ENCODE measurements around the gene LONP2. TPM values are rescaled to one million over a fixed set of nuclear protein-coding genes. Genes with fewer than 3 reads are reported as not detected.

The LONP2 gene
- total RNA-seq, 2 experiments from 2014 or later: 50.3 to 51.6 TPM

DNA sequence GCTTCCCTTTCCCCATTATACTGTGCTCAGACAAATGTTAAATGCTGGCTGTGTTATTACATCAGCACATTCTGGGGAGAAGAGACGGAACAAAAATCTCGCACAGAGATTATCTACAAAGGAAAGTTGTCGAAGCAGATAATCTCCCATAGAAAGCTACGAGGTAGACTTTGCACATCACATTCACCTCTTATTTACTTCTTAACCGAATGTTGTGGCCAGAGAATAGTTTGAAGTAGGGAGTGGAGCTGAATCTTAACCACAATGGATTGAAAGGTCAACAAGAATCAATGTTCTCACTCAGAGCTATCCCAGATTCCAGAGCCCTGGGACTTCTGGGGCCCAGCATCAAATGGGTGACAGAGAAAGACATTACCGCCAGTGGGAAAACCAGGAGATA lies 28.4 kb upstream of the LONP2 start:
- no peak for DNase-seq
- Mint-ChIP-seq H3K27me3 (no peaks in the 10 kb centered on the region), H3K4me3 (no peak overlapping the region), H3K27ac (no peak overlapping the region), H3K9me3 (peaks cover 3% of the 10 kb centered on the region), H3K4me1 (ENCODE audit: low read depth) (no peaks in the 10 kb centered on the region), H3K36me3 (ENCODE audit: low read depth) (no peaks in the 10 kb centered on the region)
- ChIA-PET CTCF (no interaction called here), POLR2A (no interaction called here)
- no peak for TF ChIP-seq CTCF (IDR thresholded peaks at IDR 0.05)
- ATAC-seq: no peak
- intact Hi-C loops (cut with micrococcal nuclease): no loop called here

DNA sequence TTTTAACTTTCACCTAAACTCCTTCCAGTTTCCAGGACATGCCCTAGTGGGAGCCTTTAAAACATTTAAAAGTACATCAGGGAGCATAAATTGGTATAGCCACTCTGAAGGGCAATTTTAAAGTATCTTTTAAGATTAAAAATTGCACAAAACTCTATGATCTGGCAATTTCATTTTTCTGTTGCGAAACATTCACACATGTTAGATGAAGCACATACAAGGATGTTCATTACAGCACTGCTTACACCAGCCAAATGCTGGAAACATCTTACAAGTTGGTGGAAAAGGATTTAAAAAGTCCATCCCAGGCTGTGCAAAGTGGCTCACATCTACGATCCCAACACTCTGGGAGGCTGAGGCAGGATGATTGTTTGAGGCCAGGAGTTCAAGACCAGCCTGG lies 26.4 kb upstream of the LONP2 start:
- Mint-ChIP-seq H3K4me1 (ENCODE audit: low read depth) (no peaks in the 10 kb centered on the region), H3K9me3 (peaks cover 3% of the 10 kb centered on the region), H3K27ac (no peak overlapping the region), H3K36me3 (ENCODE audit: low read depth) (no peaks in the 10 kb centered on the region), H3K4me3 (no peak overlapping the region), H3K27me3 (no peaks in the 10 kb centered on the region)
- ATAC-seq (no peak), DNase-seq (no peak)
- ChIA-PET POLR2A (no interaction called here), CTCF (no interaction called here)
- TF ChIP-seq CTCF (IDR thresholded peaks at IDR 0.05): no peak
- intact Hi-C loops (cut with micrococcal nuclease): no loop called here

DNA sequence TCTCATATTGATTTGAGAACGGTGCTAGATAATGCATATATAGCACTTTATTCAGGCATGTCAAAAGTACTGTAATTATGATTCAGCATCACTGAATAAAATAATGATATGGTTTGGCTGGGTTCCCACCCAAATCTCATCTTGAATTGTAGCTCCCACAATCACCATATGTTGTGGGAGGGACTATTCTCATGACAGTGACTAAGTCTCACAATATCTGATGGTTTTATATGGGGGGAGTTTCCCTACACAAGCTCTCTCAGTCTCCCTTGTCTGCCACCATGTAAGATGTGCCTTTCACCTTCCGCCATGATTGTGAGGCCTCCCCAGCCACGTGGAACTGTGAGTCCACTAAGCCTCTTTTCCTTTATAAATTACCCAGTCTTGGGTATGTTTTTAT lies 25.6 kb upstream of the LONP2 start:
- ChIA-PET CTCF (interaction anchor here (1.3 to 1.5 kb wide), 2 partner anchors 14 to 54 kb away, joined by 3 to 4 read pairs; no protein-coding TSS in a partner anchor), POLR2A (no interaction called here)
- no peak for ATAC-seq
- Mint-ChIP-seq H3K27ac (no peak overlapping the region), H3K27me3 (no peaks in the 10 kb centered on the region), H3K4me1 (ENCODE audit: low read depth) (no peaks in the 10 kb centered on the region), H3K4me3 (no peak overlapping the region), H3K9me3 (peaks cover 3% of the 10 kb centered on the region), H3K36me3 (ENCODE audit: low read depth) (no peaks in the 10 kb centered on the region)
- TF ChIP-seq CTCF (IDR thresholded peaks at IDR 0.05): no peak
- no peak for DNase-seq
- intact Hi-C loops (cut with micrococcal nuclease): no loop called here

GRCh38 chr16:48220891-48221290 lies 23.2 kb upstream of the LONP2 start:
- no peaks in the 10 kb centered on the region for H3K36me3 Mint-ChIP-seq (ENCODE audit: low read depth)
- ChIA-PET POLR2A (no interaction called here), CTCF (no interaction called here)
- DNase-seq: no peak
- no peaks in the 10 kb centered on the region for H3K27me3 Mint-ChIP-seq
- intact Hi-C loops (cut with micrococcal nuclease): no loop called here
- ATAC-seq: no peak
- peaks cover 3% of the 10 kb centered on the region for H3K9me3 Mint-ChIP-seq
- H3K27ac Mint-ChIP-seq: no peak overlapping the region
- no peaks in the 10 kb centered on the region for H3K4me1 Mint-ChIP-seq (ENCODE audit: low read depth)
- TF ChIP-seq CTCF (IDR thresholded peaks at IDR 0.05): no peak
- no peak overlapping the region for H3K4me3 Mint-ChIP-seq

GRCh38 chr16:48223490-48223889 lies 20.6 kb upstream of the LONP2 start:
- intact Hi-C loops (cut with micrococcal nuclease): no loop called here
- ChIA-PET CTCF (interaction anchor here (0.8 kb wide), 1 partner anchor 9 kb away, joined by 4 read pairs; no protein-coding TSS in a partner anchor), POLR2A (interaction anchor here (1.5 kb wide), 1 partner anchor 12 kb away, joined by 4 read pairs; no protein-coding TSS in a partner anchor)
- Mint-ChIP-seq H3K36me3 (ENCODE audit: low read depth) (no peaks in the 10 kb centered on the region), H3K9me3 (peaks cover 3% of the 10 kb centered on the region), H3K27ac (no peak overlapping the region), H3K4me3 (no peak overlapping the region), H3K27me3 (no peaks in the 10 kb centered on the region), H3K4me1 (ENCODE audit: low read depth) (no peaks in the 10 kb centered on the region)
- no peak for ATAC-seq
- TF ChIP-seq CTCF (IDR thresholded peaks at IDR 0.05): no peak
- no peak for DNase-seq

Measured in activated CD8-positive, alpha-beta T cell treated with anti-CD3 and anti-CD28 coated beads for 36 hours (primary cell).